Endodermal cell (in vitro differentiated cells): Measurements from ENCODE around the gene FRMPD2. TPM values are rescaled to one million over a fixed set of nuclear protein-coding genes. Genes with fewer than 3 reads are reported as not detected.
A peak's percentile ranks its signal among the peaks of the same experiment; 100 is the strongest.

Experiments used
- DNase-seq: peaks from one replicate; pipeline ENCODE4 v3.0.0-alpha.2; 2017
- H3K27ac ChIP-seq: 2 replicates; pipeline ENCODE4 v1.5.1; 2013; ENCODE audit warnings: mild to moderate bottlenecking, low read depth, low read length, moderate library complexity
- H3K27me3 ChIP-seq: 2 replicates; pipeline ENCODE4 v1.6.1; 2013; ENCODE audit warnings: mild to moderate bottlenecking, low read length, moderate library complexity; ENCODE audit not compliant: insufficient read depth, control insufficient read depth, poor library complexity, severe bottlenecking
- H3K36me3 ChIP-seq: 2 replicates; pipeline ENCODE4 v1.7.0; 2013; ENCODE audit warnings: mild to moderate bottlenecking, low read length, moderate library complexity; ENCODE audit not compliant: control insufficient read depth, insufficient read depth
- H3K4me1 ChIP-seq: one replicate; pipeline ENCODE4 v1.7.0; 2013; ENCODE audit warnings: low read length; ENCODE audit not compliant: control insufficient read depth, insufficient read depth
- H3K4me3 ChIP-seq: 2 replicates; pipeline ENCODE4 v1.5.1; 2013; ENCODE audit warnings: mild to moderate bottlenecking, low read length, moderate library complexity
- H3K9ac ChIP-seq: 2 replicates; pipeline ENCODE4 v1.6.1; 2013; ENCODE audit warnings: mild to moderate bottlenecking, low read length, moderate library complexity; ENCODE audit not compliant: poor library complexity, severe bottlenecking; ENCODE audit errors: extremely low read depth
- H3K9me3 ChIP-seq: 2 replicates; pipeline ENCODE4 v1.6.1; 2013; ENCODE audit warnings: mild to moderate bottlenecking, low read length, moderate library complexity; ENCODE audit not compliant: control insufficient read depth
- H3K27ac Mint-ChIP-seq: 2 replicates; pipeline ENCODE4 v1.8.0; 2020; ENCODE audit warnings: mixed read lengths
- H3K27me3 Mint-ChIP-seq: 2 replicates; pipeline ENCODE4 v1.8.0; 2021; ENCODE audit warnings: mild to moderate bottlenecking, mixed read lengths; ENCODE audit not compliant: insufficient read depth
- H3K36me3 Mint-ChIP-seq: 2 replicates; pipeline ENCODE4 v1.8.0; 2020; ENCODE audit warnings: low read depth, mixed read lengths
- H3K4me1 Mint-ChIP-seq: 2 replicates; pipeline ENCODE4 v1.8.0; 2020; ENCODE audit warnings: mixed read lengths
- H3K4me3 Mint-ChIP-seq: 2 replicates; pipeline ENCODE4 v1.8.0; 2020; ENCODE audit warnings: mild to moderate bottlenecking, moderate library complexity, mixed read lengths
- H3K9me3 Mint-ChIP-seq: 2 replicates; pipeline ENCODE4 v1.8.0; 2020; ENCODE audit warnings: mild to moderate bottlenecking, mixed read lengths
- CTCF ChIP-seq: fragments of 200-600 bp; sonication (generic); conservative IDR thresholded peaks from 2 replicates; pipeline ENCODE4 v1.5.0; 2021; ENCODE audit warnings: antibody characterized with exemption, mild to moderate bottlenecking
- WGBS, 2 experiments: methylation state at CpG; one replicate each; pipeline versions ENCODE4 v1.1.5 to v1.1.7; 2013; ENCODE audit warnings: missing lambda C conversion rate in 2 of 2, mixed read lengths in 1 of 2; ENCODE audit not compliant: insufficient coverage in 1 of 2, insufficient read length in 1 of 2; 5-methylcytosine and 5-hydroxymethylcytosine counted together
- total RNA-seq, 2 donors: library from RNA; stranded (reverse); fragmentation: NEBNext Ultra II Directional in 1 of 2; extraction: Animal tissue kit (Norgen Biotek cat#: 25700) in 1 of 2; gene quantifications; 2 replicates in 1 of 2; 3 replicates in 1 of 2; pipeline ENCODE4 v1.2.1, GENCODE V29; 2021

FRMPD2 gene
- total RNA-seq, 2 donors from 2014 or later: 0.44 to 1.5 TPM

- peak; percentile 59 for DNase-seq
- H3K4me1 Mint-ChIP-seq: peaks cover 42% of the 10 kb centered on the region
- H3K27me3 Mint-ChIP-seq: peaks cover 37% of the 10 kb centered on the region
- H3K36me3 Mint-ChIP-seq: no peaks in the 10 kb centered on the region
- no peaks in the 10 kb centered on the region for H3K9me3 Mint-ChIP-seq
- Histone ChIP-seq H3K27me3 (peaks cover 53% of the 10 kb centered on the region), H3K9ac (no peak overlapping the region), H3K9me3 (no peaks in the 10 kb centered on the region), H3K4me1 (peaks cover 8% of the 10 kb centered on the region), H3K4me3 (no peak overlapping the region), H3K36me3 (no peaks in the 10 kb centered on the region), H3K27ac (no peak overlapping the region)
- 56 to 64% methylated on average over 2 of the region's 2 CpGs for WGBS, 2 experiments
- H3K27ac Mint-ChIP-seq: no peak overlapping the region
- peak; percentile 30 for TF ChIP-seq CTCF
- H3K4me3 Mint-ChIP-seq: no peak overlapping the region
Observed at GRCh38 chr10:48195803-48196202, 78.7 kb downstream of the FRMPD2 start.

- Histone ChIP-seq H3K9ac (no peak overlapping the region), H3K4me3 (no peak overlapping the region), H3K27ac (no peak overlapping the region), H3K36me3 (no peaks in the 10 kb centered on the region), H3K27me3 (peaks cover 43% of the 10 kb centered on the region), H3K4me1 (peaks cover 8% of the 10 kb centered on the region), H3K9me3 (no peaks in the 10 kb centered on the region)
- TF ChIP-seq CTCF: no peak
- peaks cover 29% of the 10 kb centered on the region for H3K27me3 Mint-ChIP-seq
- peaks cover 42% of the 10 kb centered on the region for H3K4me1 Mint-ChIP-seq
- H3K9me3 Mint-ChIP-seq: no peaks in the 10 kb centered on the region
- no peak for DNase-seq
- H3K4me3 Mint-ChIP-seq: no peak overlapping the region
- WGBS, 2 experiments: 90 to 100% methylated on average over 1 of the region's 1 CpG
- no peak overlapping the region for H3K27ac Mint-ChIP-seq
- no peaks in the 10 kb centered on the region for H3K36me3 Mint-ChIP-seq
Observed at GRCh38 chr10:48194830-48195229, 79.7 kb downstream of the FRMPD2 start.

GRCh38 chr10:48193556-48193955, 80.9 kb downstream of the FRMPD2 start:
- Mint-ChIP-seq H3K27me3 (peaks cover 19% of the 10 kb centered on the region), H3K36me3 (no peaks in the 10 kb centered on the region), H3K27ac (no peak overlapping the region), H3K4me1 (peaks cover 42% of the 10 kb centered on the region), H3K4me3 (no peak overlapping the region), H3K9me3 (no peaks in the 10 kb centered on the region)
- Histone ChIP-seq H3K27ac (no peak overlapping the region), H3K36me3 (no peaks in the 10 kb centered on the region), H3K27me3 (peaks cover 34% of the 10 kb centered on the region), H3K4me3 (no peak overlapping the region), H3K9ac (no peak overlapping the region), H3K4me1 (peaks cover 8% of the 10 kb centered on the region), H3K9me3 (no peaks in the 10 kb centered on the region)
- no peak for DNase-seq
- no peak for TF ChIP-seq CTCF
- 96% methylated on average over 2 of the region's 2 CpGs; no CpG with 5 or more reads in 1 of the 2 experiments for WGBS, 2 experiments
